ENCODE results near the gene GALNT13.

- TF ChIP-seq, protein P1, sequence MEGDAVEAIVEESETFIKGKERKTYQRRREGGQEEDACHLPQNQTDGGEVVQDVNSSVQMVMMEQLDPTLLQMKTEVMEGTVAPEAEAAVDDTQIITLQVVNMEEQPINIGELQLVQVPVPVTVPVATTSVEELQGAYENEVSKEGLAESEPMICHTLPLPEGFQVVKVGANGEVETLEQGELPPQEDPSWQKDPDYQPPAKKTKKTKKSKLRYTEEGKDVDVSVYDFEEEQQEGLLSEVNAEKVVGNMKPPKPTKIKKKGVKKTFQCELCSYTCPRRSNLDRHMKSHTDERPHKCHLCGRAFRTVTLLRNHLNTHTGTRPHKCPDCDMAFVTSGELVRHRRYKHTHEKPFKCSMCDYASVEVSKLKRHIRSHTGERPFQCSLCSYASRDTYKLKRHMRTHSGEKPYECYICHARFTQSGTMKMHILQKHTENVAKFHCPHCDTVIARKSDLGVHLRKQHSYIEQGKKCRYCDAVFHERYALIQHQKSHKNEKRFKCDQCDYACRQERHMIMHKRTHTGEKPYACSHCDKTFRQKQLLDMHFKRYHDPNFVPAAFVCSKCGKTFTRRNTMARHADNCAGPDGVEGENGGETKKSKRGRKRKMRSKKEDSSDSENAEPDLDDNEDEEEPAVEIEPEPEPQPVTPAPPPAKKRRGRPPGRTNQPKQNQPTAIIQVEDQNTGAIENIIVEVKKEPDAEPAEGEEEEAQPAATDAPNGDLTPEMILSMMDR (IDR thresholded peaks at IDR 0.05; ENCODE audit: low read length): no peak
- TF ChIP-seq EZH2phosphoT487 (IDR thresholded peaks at IDR 0.05; ENCODE audit: low read length): no peak
Measured at GRCh38 chr2:154247503-154247902, 375.8 kb downstream of the GALNT13 start.

All from MM.1S (cell line).